ENCODE data around the gene TPM2. TPM values are rescaled to one million over a fixed set of nuclear protein-coding genes. Genes with fewer than 3 reads are reported as not detected.

Gene TPM2
- total and polyA plus RNA-seq, 8 donors: 460 to 3,642 (median 1,093) TPM

- TF ChIP-seq POLR2A (IDR thresholded peaks at IDR 0.05) (no peak), POLR2AphosphoS5 (IDR thresholded peaks at IDR 0.05) (no peak)
- Histone ChIP-seq H3K36me3 (peaks cover 0 to 15% (median 4%) of the 10 kb centered on the region in 4 donors), H3K9me3 (no peaks in the 10 kb centered on the region), H3K4me1 (peaks cover 44 to 78% (median 62%) of the 10 kb centered on the region in 4 donors), H3K4me3 (no peak overlapping the region), H3K27ac (peak overlapping the region in 4 of 5 donors; percentile 35 to 100 (median 91)), H3K27me3 (no peaks in the 10 kb centered on the region)
- 57 to 76% (median 65%) methylated on average over 1 of the region's 1 CpG for WGBS, 5 donors
- DNase-seq: no peak
- intact Hi-C loops (cut with DNase I; ENCODE audit: low total_unique reads): no loop called here
Measured at GRCh38 chr9:35666045-35666444, 23.7 kb downstream of the TPM2 start.

- peaks cover 50 to 81% (median 68%) of the 10 kb centered on the region in 4 donors for H3K4me1 ChIP-seq
- 10 to 21% (median 16%) methylated on average over 5 of the region's 5 CpGs for WGBS, 5 donors
- intact Hi-C loops (cut with DNase I; ENCODE audit: low total_unique reads): no loop called here
Measured at GRCh38 chr9:35665471-35665818, 24.3 kb downstream of the TPM2 start.

GRCh38 chr9:35664531-35665470 lies 24.9 kb downstream of the TPM2 start, which contains the start of gene ARHGEF39:
ARHGEF39 (minus strand) TSS chr9:35665195; CDS start chr9:35665169, 26 bp downstream.
- no peak for TF ChIP-seq EP300 (IDR thresholded peaks at IDR 0.05)
- TF ChIP-seq CTCF (IDR thresholded peaks at IDR 0.05): peak in 1 of 7 experiments; percentile 21
- TF ChIP-seq POLR2AphosphoS5 (IDR thresholded peaks at IDR 0.05): peak; percentile 49 to 87 (median 69)
- WGBS, 5 donors: 3 to 20% (median 5%) methylated on average over 18 to 58 of the region's 58 CpGs
- Histone ChIP-seq H3K9me3 (no peaks in the 10 kb centered on the region), H3K27ac (peak within 1 kb of the TSS; percentile 83 to 100 (median 95)), H3K4me3 (peak within 1 kb of the TSS; percentile 44 to 56 (median 54)), H3K36me3 (peaks cover 10 to 25% (median 16%) of the 10 kb centered on the region in 4 donors), H3K4me1 (peaks cover 50 to 81% (median 69%) of the 10 kb centered on the region in 4 donors), H3K27me3 (no peaks in the 10 kb centered on the region)
- intact Hi-C loops (cut with DNase I; ENCODE audit: low total_unique reads): no loop called here
- peak; percentile 89 to 95 for DNase-seq

More at GRCh38 chr9:35665471-35665818, 24.3 kb downstream of the TPM2 start:
- DNase-seq: no peak
- Histone ChIP-seq H3K27me3 (no peaks in the 10 kb centered on the region), H3K27ac (peak overlapping the region; percentile 83 to 100 (median 95)), H3K4me3 (peak overlapping the region; percentile 44 to 56 (median 54)), H3K36me3 (peaks cover 5 to 21% (median 10%) of the 10 kb centered on the region in 4 donors), H3K9me3 (no peaks in the 10 kb centered on the region)
- TF ChIP-seq CTCF (IDR thresholded peaks at IDR 0.05) (no peak), POLR2A (IDR thresholded peaks at IDR 0.05) (no peak), EP300 (IDR thresholded peaks at IDR 0.05) (no peak), POLR2AphosphoS5 (IDR thresholded peaks at IDR 0.05) (no peak)

- H3K27ac ChIP-seq: peak overlapping the region in 4 of 5 donors; percentile 95 to 100 (median 98)
- H3K4me1 ChIP-seq: peaks cover 49 to 82% (median 69%) of the 10 kb centered on the region in 4 donors
- 80 to 90% (median 87%) methylated on average over 7 of the region's 7 CpGs for WGBS, 5 donors
- no peak overlapping the region for H3K4me3 ChIP-seq
- intact Hi-C loops (cut with DNase I; ENCODE audit: low total_unique reads): no loop called here
- H3K27me3 ChIP-seq: no peaks in the 10 kb centered on the region
- no peak for TF ChIP-seq CTCF (IDR thresholded peaks at IDR 0.05)
- TF ChIP-seq POLR2AphosphoS5 (IDR thresholded peaks at IDR 0.05): no peak
- TF ChIP-seq EP300 (IDR thresholded peaks at IDR 0.05): no peak
- TF ChIP-seq POLR2A (IDR thresholded peaks at IDR 0.05): no peak
- H3K36me3 ChIP-seq: peaks cover 10 to 25% (median 16%) of the 10 kb centered on the region in 4 donors
- H3K9me3 ChIP-seq: no peaks in the 10 kb centered on the region
- DNase-seq: no peak
Measured at GRCh38 chr9:35662437-35662836, 27.3 kb downstream of the TPM2 start.

Measured in stomach (tissue), 9 donors.